Measurements from ENCODE around the gene PGA4.
"Not testable (repeated sequence)": the region's sequence is repeated elsewhere in the genome, so short reads cannot be mapped to it uniquely, and the experiment has no call there.

PGA4 gene

DNA sequence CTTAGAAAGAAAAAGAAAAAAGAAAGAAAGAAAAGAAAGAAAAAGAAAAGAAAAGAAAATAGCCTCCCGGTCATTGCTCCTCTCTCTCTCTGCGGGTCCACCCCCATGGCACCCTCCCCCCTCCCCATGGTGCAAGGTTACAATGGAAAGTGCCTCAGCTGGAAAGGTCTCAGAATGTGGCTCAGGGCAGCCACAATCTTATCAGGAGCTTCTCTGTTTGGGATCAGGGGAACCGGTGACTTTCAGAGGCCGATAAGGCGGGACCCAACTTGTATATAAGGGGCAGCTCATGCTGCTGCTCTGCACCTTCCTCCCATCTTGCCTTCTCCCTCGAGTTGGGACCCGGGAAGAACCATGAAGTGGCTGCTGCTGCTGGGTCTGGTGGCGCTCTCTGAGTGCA is at the start of gene PGA4:
PGA4 (plus strand) TSS at position 301 of the 400 bp plus-strand sequence; CDS start at position 355, 54 bp downstream.
- DNase-seq (ENCODE audit: low spot score), result not testable (repeated sequence)

DNA sequence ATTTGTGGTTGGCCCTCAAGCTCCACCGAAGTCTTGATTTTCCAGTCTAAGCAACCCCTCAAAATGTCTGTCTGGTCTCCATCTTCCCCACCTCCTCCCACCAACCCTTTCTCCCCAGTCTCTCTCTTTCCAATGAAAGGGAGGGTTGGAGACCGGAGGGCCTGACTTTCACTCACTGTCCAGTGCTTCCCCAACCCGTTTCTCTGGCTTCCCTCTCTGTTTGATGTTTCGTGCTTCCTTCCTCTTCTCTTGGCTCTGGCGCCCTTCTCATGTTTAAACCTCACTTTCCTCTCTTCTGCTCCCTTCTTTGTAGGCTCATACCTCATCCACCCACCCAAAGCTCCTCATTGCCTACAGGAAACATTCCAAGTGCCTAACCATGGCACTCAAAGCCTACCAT is 49.8 kb upstream of the PGA4 start:
- no peak for DNase-seq (ENCODE audit: low spot score)

DNA sequence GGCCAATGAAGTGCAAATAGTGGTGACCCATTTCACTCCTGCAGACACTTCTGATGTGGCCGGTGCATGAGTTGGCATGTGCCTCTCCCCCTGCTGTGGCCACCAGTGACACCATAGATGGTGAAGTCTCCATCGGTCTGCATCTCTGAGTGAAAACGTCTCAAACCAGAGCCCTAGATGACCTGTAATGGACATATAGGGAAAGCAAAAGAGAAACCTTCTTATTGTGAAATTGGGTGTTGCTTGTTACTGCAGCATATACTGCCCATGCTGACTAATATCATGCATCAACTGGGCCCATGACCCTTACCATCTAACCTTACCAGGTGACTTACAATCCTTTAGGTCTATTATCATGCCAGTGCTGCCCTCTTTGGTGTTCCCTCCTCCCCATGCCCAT is 49.3 kb upstream of the PGA4 start:
- no peak for DNase-seq (ENCODE audit: low spot score)

DNA sequence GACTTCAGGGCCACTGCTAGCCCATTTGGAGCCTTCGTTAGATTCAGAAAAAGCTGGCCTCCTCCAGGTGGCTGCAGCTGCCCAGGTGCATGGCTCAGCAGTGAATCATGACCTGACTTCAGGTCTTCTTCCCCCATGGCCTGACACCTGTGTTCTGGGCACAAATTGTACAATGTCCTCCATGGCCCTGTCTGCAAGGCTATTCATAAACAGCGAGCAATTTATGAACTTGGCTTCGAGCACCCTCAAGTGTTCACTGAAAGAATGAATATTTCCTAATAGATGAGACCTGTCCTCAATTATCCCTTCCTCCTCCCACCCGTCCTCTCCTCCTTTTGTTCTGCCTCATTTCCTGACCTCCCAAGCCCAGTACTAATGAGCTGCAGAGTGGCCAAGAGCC is 48.7 kb upstream of the PGA4 start:
- DNase-seq (ENCODE audit: low spot score), result no peak

DNA sequence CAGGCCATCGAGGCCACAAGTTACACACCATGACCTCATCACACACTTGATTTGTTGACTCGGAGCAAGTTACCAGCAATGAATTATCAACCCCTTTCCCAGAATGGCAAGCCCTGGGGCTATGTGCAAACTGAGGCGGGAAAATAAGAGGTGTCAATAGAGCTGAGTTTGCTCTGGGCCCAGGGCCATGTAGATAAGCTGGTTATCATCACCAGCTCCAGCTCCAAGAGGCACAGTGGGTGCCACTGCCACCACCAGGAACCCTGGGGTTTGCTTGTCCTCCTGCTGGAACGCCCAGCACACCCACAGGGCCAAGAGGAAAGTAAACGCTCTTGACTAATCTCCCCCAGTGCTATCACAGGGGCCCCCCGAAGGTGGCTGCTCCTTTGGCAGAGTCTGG is 47.9 kb upstream of the PGA4 start:
- DNase-seq (ENCODE audit: low spot score), result no peak

DNA sequence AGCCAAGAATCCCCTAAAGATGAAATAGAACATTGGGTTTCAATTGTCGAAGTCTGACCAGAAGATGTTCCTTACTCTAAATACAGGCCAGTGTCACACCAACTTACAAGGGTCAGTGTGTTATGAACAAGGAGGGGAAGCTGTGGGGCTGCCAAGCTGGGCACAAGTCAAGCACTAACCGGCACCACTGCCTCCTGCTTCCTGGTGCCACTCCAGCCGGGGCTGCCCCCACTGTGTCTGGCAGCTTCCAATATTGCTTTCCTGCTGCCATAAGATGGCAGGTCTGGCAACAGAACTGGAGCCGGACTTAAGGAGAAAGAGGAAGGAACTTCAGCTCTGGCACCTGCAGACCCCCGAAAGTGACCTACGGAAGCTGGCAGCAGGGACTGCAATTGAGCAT is 47.2 kb upstream of the PGA4 start:
- no peak for DNase-seq (ENCODE audit: low spot score)

DNA sequence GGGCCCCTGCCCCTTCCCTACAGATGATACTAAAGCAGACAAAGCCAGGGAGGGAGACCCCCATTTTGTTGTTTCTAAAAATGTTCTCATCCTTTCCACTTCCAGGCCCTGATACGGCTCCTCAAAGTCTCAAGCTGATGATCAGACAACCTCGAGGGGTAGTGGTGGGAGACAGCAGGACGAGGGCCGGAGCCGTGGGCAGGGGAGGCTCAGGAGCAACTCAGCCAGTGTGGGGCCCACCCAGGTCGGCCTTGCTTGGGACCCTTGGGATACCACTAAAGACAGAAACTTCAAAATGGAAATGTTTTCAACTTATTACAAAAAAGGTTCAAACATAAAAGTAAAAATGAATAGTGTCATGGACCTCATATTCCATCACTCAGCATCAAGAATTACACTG is 45.7 kb upstream of the PGA4 start:
- no peak for DNase-seq (ENCODE audit: low spot score)

DNA sequence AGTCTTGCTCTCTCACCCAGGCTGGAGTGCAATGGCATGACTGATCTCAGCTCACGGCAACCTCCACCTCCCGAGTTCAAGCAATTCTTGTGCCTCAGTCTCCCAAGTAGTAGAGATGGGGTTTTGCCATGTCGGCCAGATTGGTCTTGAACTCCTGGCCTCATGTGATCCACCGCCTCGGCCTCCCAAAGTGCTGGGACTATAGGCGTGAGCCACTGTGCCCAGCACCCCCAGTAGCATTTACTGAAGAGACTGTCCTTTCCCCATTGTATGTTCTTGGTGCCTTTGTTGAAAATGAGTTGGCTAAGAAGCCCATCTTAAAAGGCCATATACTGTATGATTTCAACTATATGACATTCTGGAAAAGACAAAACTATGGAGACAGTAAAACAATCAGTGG is 41.9 kb upstream of the PGA4 start:
- not testable (repeated sequence) for DNase-seq (ENCODE audit: low spot score)

DNA sequence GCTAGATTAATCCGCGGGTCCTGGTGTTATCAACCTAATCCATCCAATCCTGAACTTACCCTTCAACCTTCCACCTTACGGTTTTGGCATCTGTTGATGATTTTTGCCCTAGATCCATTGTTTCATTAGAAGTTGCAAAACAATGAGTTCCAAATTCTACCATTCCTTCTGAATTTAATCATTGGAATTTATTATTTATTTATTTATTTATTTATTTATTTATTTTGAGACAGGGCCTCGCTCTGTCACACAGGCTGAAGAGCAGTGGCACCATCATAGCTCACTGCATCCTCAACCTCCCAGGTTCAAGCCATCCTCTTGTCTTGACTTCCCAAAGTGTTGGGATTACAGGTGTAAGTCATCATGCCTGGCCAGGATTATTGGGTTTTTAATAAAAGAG is 40.7 kb upstream of the PGA4 start:
- no peak for DNase-seq (ENCODE audit: low spot score)

DNA sequence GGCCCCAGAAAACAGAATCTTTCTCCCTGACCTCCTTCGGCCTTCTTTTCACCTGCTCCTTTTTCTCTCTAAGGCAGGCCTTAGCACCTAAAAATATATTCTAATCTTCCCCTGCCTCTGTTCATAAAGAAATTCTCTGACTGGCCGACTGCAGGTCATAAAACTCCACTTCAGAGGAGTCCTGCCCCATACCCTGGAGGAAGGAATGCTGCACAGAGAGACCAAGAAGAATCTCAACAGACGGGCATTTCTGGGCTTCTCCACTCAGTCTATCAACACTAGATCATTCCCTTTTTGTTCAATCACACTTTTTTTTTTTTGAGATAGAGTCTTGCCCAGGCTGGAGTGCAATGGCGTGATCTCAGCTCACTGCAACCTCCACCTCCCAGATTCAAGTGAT is 38.5 kb upstream of the PGA4 start:
- DNase-seq (ENCODE audit: low spot score), result no peak

DNA sequence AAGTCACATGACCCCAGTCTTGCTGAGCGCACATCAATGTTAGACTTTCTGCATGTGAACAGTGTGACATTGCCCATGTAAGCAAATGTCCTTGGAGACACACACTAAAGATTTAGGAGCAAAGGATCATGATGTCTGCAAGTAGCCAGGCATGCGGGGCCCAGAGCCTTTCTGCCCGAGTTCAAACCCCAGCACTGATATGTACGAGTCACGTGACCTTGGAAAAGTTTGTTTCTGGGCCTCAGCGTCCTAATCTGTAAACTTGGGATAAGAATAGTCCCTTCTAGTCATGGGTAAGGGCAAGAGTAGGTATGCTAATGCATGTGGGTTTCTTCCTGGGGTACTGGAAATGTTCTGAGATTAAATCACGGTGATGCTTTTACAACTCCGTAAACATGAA is 35.6 kb upstream of the PGA4 start:
- DNase-seq (ENCODE audit: low spot score), result no peak

DNA sequence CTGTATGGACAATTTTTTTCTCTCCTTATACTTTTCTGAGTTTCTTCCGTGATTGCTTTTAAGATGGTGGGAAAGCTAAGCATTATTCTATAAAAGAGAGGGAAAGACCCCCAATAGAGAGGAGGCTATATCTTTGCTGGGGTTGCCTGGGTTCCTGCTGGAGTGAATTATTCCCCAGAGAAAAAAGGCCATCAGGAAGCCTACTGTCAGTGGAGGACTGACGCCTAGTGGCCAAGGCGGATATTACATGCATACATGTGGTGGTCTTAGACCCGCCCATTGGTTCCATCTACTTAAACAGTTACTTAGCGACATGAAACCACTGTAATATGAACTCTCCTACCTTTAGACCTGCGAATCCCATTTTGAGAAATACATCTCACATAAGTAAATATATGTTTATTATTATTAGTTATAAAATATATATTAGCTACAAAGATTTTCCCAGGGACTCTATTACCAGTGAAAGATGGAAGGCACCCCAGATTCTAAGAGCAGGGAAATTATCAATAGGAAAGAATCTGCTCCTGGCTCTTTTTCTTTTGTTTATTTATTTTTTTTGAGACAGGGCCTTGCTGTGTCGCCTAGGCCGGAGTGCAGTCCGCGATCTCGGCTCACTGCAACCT is 34.5 kb upstream of the PGA4 start:
- peak; percentile 49 for DNase-seq (ENCODE audit: low spot score)

DNA sequence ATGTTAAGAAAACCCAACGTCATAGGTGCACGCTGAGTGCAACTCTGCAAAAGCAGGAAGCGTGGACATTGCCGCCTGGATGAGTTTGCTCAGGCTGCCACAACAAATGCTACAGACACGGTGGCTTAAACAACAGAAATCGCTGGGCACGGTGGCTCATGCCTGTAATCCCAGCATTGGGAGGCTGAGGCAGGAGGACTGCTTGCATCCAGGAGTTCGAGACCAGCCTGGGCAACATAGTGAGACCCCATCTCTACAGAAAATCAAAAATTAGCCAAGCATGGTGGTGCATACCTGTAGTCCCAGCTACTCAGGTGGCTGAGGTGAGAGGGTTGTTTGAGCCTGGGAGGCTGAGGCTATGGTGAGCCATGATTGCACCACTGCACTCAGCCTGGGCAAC is 32.2 kb upstream of the PGA4 start:
- no peak for DNase-seq (ENCODE audit: low spot score)

DNA sequence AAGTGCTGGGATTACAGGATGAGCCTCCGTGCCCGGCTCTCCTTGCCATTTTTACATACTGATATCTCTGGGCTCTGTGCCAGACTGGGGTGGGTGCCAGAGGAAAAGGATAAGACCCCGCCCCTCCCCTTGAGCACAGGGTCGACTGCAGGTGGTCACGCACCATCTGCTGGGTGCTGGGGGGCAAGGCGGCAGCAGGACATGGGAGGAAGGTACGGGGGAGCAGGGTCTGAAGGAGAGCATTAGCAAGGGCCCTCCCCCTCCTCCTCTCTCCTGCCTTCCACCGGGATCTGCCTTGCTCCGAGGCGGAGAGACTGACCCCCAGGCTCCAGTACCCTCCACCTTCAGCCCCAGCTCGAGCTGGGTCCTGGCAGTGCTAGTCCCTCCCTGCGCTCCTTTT is 28.6 kb upstream of the PGA4 start:
- no peak for DNase-seq (ENCODE audit: low spot score)

DNA sequence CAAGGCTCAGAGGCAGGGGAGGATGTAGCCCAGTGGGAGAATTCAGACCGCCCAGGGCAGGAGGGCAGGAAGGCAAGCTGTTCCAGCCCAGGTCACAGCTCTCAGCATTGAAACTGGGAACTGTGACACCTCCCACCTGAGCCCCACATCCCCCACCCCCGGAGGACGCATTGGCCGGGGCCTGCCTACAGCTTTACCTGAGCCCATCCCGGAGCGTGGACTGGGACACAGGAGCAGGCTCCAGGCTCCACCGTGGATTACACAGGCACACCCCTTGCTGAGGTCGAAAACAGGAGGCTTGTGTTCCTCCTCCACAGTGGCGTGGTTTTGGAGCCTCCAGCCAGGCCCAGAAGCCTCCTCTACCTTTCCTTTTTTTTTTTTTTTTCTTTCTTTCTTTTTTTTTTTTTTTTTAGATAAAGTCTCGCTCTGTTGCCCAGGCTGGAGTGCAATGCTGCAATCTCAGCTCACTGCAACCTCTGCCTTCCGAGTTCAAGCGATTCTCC is 27.9 kb upstream of the PGA4 start:
- no peak for DNase-seq (ENCODE audit: low spot score)

DNA sequence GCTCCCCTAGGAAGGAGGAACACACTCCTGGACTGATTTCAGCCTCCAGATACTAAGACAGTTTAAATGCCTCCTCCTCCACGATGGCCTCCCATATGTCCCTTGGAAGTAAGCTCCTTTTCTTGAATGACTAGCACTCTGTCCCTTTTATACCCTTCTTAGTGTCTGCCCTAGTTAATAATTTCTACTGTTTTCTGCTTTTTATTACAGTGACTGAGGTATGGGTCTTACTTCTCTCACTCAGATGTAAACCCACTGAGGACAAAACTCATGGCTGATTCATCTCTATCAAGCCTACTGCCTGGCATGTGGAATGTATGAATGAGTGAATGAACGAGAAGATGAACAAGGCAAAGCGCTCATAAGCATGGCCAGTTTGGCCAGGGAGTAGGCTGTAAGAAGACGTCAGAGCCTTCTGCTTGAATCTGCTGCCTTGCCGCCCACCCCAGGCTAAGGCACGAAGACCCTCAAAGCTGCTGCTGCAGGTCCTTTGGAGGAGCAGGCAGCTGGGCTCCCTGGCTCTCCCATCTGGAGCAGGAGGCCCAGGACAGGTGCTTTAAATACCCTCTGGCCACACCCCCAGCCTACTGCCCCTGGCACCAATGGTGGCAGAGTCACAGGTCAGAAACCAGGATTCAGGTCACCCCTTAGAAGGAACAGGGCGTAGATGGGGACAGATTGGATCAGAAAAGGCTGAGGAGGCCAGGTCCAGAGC is 27.0 kb upstream of the PGA4 start:
- DNase-seq (ENCODE audit: low spot score), result no peak

DNA sequence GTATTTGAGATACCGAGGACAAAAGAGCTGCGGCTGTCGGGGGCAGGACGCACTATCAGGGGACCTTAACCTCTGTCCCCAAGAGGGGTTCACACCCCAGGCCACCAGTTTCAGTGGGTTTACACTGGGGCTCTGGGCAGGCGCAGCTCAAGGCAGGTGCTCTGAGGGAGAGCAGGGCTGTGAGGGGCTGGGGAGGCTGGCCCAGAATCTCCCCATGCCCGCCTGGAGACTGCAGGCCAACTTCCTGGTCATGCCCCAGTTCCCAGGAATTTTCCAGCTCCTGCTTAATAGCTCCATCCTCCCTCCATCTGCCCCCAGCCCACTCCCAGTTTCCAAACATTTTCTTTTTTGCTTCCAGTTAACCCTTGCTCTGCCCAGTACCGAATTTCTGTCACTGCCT is 26.4 kb upstream of the PGA4 start:
- no peak for DNase-seq (ENCODE audit: low spot score)

DNA sequence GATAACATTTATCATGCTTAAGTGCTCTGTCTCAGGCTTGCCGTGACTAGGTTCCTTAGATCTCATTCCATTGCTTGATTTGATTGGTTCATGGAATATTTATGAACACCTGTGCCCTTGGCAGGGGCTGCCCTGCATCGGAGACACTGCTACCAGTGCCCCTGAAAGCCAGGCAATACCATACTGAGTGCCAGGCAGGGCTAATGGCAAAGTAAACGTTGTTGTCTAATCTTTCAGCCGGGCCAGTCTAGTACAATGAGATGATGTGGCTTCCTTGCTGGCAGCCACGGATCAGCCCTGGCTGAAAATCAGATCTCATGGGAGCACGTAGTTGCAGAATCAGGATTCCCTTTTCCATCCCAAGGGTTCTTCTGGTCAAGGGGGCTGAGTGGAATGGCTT is 23.8 kb upstream of the PGA4 start:
- no peak for DNase-seq (ENCODE audit: low spot score)

DNA sequence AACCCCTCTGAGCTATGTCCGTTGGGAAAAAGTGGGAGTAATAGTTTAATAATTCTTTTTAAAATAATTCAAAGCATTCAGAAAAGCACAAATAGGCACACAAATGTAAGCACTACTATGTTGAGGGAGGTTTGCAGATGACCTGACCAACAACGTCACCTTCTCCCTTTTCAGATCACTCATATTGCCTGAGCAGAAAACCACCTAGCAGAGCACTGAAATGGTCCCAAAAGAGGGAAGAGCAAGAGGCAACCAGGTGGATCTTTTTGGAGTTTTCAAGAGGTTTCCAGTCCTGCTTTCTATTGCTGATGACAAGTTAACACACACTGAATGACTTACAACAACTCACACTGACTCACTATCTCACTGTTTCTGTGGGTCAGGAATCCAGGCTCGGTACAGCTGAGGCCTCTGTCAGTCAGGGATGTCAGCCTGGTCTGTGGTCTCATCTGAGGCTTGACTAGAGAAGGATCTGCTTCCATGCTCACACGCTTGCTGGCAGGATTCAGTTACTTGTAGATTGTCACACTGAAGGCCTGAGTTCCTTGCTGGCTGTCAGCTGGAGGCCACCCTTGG is 23.1 kb upstream of the PGA4 start:
- no peak for DNase-seq (ENCODE audit: low spot score)

DNA sequence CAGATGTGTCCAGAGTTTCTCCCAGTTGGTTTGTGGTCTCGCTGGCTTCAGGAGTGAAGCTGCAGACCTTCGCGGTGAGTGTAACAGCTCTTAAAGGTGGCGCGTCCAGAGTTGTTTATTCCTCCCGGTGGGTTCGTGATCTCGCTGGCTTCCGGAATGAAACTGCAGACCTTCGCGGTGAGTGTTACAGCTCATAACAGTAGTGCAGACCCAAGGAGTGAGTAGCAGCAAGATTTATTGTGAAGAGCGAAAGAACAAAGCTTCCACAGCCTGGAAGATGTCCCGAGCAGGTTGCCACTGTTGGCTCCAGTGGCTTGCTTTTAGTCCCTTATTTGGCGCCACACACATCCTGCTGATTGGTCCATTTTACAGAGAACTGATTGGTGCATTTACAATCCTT is 20.7 kb upstream of the PGA4 start:
- DNase-seq (ENCODE audit: low spot score), result no peak

DNA sequence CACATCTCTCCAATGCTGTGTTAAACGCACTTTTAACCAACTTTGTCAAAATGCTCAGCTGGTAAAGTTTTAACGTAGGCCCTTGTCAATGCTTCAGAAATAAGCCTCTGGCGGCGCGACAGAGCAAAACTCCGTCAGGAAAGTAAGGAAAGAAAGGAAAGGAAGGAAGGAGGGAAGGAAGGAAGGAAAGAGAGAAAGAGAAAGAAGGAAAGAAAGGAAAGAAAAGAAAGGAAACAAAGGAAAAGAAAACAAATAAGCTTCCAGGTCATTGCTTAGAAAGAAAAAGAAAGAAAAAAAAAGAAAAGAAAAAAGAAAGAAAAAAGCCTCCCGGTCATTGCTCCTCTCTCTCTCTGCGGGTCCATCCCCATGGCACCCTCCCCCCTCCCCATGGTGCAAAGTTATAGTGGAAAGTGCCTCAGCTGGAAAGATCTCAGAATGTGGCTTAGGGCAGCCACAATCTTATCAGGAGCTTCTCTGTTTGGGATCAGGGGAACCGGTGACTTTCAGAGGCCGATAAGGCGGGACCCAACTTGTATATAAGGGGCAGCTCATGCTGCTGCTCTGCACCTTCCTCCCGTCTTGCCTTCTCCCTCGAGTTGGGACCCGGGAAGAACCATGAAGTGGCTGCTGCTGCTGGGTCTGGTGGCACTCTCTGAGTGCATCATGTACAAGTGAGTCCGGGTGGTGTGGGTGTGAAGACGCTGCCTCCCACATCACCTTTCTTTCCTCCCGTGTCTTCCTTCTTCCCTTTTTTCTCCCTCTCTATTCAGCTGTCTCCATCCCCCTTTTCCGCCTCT is 19.0 kb upstream of the PGA4 start, which contains the start of gene PGA3:
PGA3 (plus strand) TSS at position 566 of the 797 bp plus-strand sequence; CDS start at position 616, 50 bp downstream.
- not testable (repeated sequence) for DNase-seq (ENCODE audit: low spot score)

DNA sequence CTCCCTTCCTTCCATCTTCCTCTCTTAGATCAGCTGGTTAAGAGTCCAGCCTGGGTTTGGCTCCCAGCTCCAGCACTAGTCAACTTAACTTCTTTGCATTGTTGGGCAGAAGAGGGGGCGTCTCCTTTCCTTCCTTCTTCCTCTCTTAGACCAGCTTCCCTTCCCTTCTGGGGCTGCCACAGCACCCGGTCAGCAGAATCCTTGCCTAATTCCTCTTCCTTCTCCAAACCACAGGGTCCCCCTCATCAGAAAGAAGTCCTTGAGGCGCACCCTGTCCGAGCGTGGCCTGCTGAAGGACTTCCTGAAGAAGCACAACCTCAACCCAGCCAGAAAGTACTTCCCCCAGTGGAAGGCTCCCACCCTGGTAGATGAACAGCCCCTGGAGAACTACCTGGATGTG is 18.3 kb upstream of the PGA4 start:
- not testable (repeated sequence) for DNase-seq (ENCODE audit: low spot score)
